DND-41 (cell line): ENCODE data around the gene SEC61B.

Source experiments
- ATAC-seq: fragments of 200-7000 bp; cut with Tn5 transposase; 3 replicates; pipeline ENCODE4 v1.9.1; 2021; ENCODE audit warnings: low read depth; ENCODE audit not compliant: insufficient read depth
- DNase-seq: peaks from one replicate; pipeline ENCODE4 v3.0.0-alpha.2; 2020
- H2AFZ ChIP-seq: 2 replicates; pipeline ENCODE4 v1.6.0; 2012; ENCODE audit warnings: low read depth, low read length
- H3K27ac ChIP-seq: 2 replicates; pipeline ENCODE4 v1.5.1; 2012; ENCODE audit warnings: low read length, inconsistent platforms
- H3K27me3 ChIP-seq: fragments of 200-600 bp; sonication (generic); 2 replicates; pipeline ENCODE4 v1.6.0; 2012; ENCODE audit warnings: low read length, mild to moderate bottlenecking, inconsistent platforms; ENCODE audit not compliant: insufficient read depth, poor library complexity
- H3K36me3 ChIP-seq: 2 replicates; pipeline ENCODE4 v1.5.1; 2012; ENCODE audit warnings: low read length, inconsistent platforms; ENCODE audit not compliant: insufficient read depth
- H3K4me1 ChIP-seq: 2 replicates; pipeline ENCODE4 v1.5.1; 2012; ENCODE audit warnings: mild to moderate bottlenecking, low read length; ENCODE audit not compliant: insufficient read depth
- H3K4me2 ChIP-seq: 2 replicates; pipeline ENCODE4 v1.6.0; 2012; ENCODE audit warnings: mild to moderate bottlenecking, moderate library complexity, low read length, inconsistent platforms; ENCODE audit not compliant: insufficient read depth
- H3K4me3 ChIP-seq, 2 experiments: fragments of 200-600 bp in 1 of 2; shearing (Covaris generic) in 1 of 2; 2 replicates each; pipeline ENCODE4 v1.5.1; 2012 to 2016; ENCODE audit warnings: inconsistent platforms in 2 of 2, low read length in 2 of 2, mild to moderate bottlenecking in 2 of 2, low read depth in 1 of 2, moderate library complexity in 1 of 2
- H3K79me2 ChIP-seq: 2 replicates; pipeline ENCODE4 v1.6.0; 2012; ENCODE audit warnings: low read length, inconsistent platforms; ENCODE audit not compliant: insufficient read depth
- H3K9ac ChIP-seq: 2 replicates; pipeline ENCODE4 v1.6.0; 2012; ENCODE audit warnings: low read depth, mild to moderate bottlenecking, inconsistent platforms, low read length, moderate library complexity
- H3K9me3 ChIP-seq: 2 replicates; pipeline ENCODE4 v1.5.1; 2012; ENCODE audit warnings: low read length, moderate library complexity, mild to moderate bottlenecking, inconsistent platforms; ENCODE audit not compliant: insufficient read depth, severe bottlenecking
- H4K20me1 ChIP-seq: 2 replicates; pipeline ENCODE4 v1.6.0; 2012; ENCODE audit warnings: low read length; ENCODE audit not compliant: insufficient read depth
- CTCF ChIP-seq: IDR thresholded peaks from 2 replicates; pipeline ENCODE4 v1.5.1; 2012; ENCODE audit warnings: borderline replicate concordance, low read length, moderate library complexity, mild to moderate bottlenecking; ENCODE audit not compliant: poor library complexity, severe bottlenecking; ENCODE audit errors: extremely low read depth
- EZH2 ChIP-seq: IDR thresholded peaks from 3 replicates; pipeline ENCODE4 v1.6.1; 2012; ENCODE audit warnings: borderline replicate concordance, low read depth, mild to moderate bottlenecking, moderate library complexity, low read length, inconsistent platforms; ENCODE audit not compliant: severe bottlenecking

SEC61B gene

GRCh38 chr9:99264070-99264680, 42.1 kb downstream of the SEC61B start:
- TF ChIP-seq CTCF (peak; percentile 41), EZH2 (no peak)
- no peaks in the 10 kb centered on the region for H3K9me3 ChIP-seq
- H2AFZ ChIP-seq, result no peak overlapping the region
- peak; percentile 14 for DNase-seq
- H3K36me3 ChIP-seq, result no peaks in the 10 kb centered on the region
- no peaks in the 10 kb centered on the region for H3K27me3 ChIP-seq
- no peaks in the 10 kb centered on the region for H4K20me1 ChIP-seq
- H3K4me1 ChIP-seq, result peaks cover 7% of the 10 kb centered on the region; the same call in 1 of the 2 replicates
- H3K27ac ChIP-seq, result no peak overlapping the region
- H3K4me2 ChIP-seq, result no peak overlapping the region
- no peak overlapping the region for H3K9ac ChIP-seq
- ATAC-seq, result no peak
- H3K79me2 ChIP-seq, result no peaks in the 10 kb centered on the region
- H3K4me3 ChIP-seq, result no peak overlapping the region

- H3K9ac ChIP-seq, result no peak overlapping the region
- TF ChIP-seq EZH2 (no peak), CTCF (no peak)
- ATAC-seq (no peak), DNase-seq (no peak)
- H3K4me1 ChIP-seq, result peaks cover 7% of the 10 kb centered on the region; the same call in 1 of the 2 replicates
- no peaks in the 10 kb centered on the region for H4K20me1 ChIP-seq
- no peaks in the 10 kb centered on the region for H3K9me3 ChIP-seq
- H3K27ac ChIP-seq, result no peak overlapping the region
- H3K27me3 ChIP-seq, result no peaks in the 10 kb centered on the region
- H2AFZ ChIP-seq, result no peak overlapping the region
- H3K4me3 ChIP-seq, result no peak overlapping the region
- H3K4me2 ChIP-seq, result no peak overlapping the region
- no peaks in the 10 kb centered on the region for H3K79me2 ChIP-seq
- no peaks in the 10 kb centered on the region for H3K36me3 ChIP-seq
Observed at GRCh38 chr9:99265691-99266090, 43.6 kb downstream of the SEC61B start.

GRCh38 chr9:99266255-99267023, 44.4 kb downstream of the SEC61B start:
- H3K9ac ChIP-seq, result no peak overlapping the region
- H3K27me3 ChIP-seq, result no peaks in the 10 kb centered on the region
- H3K4me3 ChIP-seq, result no peak overlapping the region
- no peaks in the 10 kb centered on the region for H3K36me3 ChIP-seq
- peak overlapping the region; percentile 42; the same call in 1 of the 2 replicates for H3K4me2 ChIP-seq
- H3K27ac ChIP-seq, result no peak overlapping the region
- H2AFZ ChIP-seq, result no peak overlapping the region
- no peaks in the 10 kb centered on the region for H3K79me2 ChIP-seq
- ATAC-seq, result peak; percentile 96
- DNase-seq, result peak; percentile 73
- no peaks in the 10 kb centered on the region for H4K20me1 ChIP-seq
- H3K9me3 ChIP-seq, result no peaks in the 10 kb centered on the region
- TF ChIP-seq CTCF (peak; percentile 81), EZH2 (no peak)
- peaks cover 7% of the 10 kb centered on the region; the same call in 1 of the 2 replicates for H3K4me1 ChIP-seq
